GM19328 (cell line): ENCODE measurements around the gene ZNF207.
"Not testable (repeated sequence)": the region's sequence is repeated elsewhere in the genome, so short reads cannot be mapped to it uniquely, and the experiment has no call there.

Experiments used
- ATAC-seq: cut with Tn5 transposase; IDR thresholded peaks from one replicate; pipeline ENCODE4 v1.9.1; 2021; ENCODE audit warnings: mild to moderate bottlenecking, moderate library complexity; ENCODE audit not compliant: unreplicated experiment

Gene ZNF207

GRCh38 chr17:32349854-32350665 is at the start of gene ZNF207:
ZNF207 (plus strand) TSS chr17:32350157; CDS start chr17:32350286, 129 bp downstream.
- ATAC-seq: peak; percentile 92

GRCh38 chr17:32302037-32302436 is 47.9 kb upstream of the ZNF207 start:
- no peak for ATAC-seq

DNA sequence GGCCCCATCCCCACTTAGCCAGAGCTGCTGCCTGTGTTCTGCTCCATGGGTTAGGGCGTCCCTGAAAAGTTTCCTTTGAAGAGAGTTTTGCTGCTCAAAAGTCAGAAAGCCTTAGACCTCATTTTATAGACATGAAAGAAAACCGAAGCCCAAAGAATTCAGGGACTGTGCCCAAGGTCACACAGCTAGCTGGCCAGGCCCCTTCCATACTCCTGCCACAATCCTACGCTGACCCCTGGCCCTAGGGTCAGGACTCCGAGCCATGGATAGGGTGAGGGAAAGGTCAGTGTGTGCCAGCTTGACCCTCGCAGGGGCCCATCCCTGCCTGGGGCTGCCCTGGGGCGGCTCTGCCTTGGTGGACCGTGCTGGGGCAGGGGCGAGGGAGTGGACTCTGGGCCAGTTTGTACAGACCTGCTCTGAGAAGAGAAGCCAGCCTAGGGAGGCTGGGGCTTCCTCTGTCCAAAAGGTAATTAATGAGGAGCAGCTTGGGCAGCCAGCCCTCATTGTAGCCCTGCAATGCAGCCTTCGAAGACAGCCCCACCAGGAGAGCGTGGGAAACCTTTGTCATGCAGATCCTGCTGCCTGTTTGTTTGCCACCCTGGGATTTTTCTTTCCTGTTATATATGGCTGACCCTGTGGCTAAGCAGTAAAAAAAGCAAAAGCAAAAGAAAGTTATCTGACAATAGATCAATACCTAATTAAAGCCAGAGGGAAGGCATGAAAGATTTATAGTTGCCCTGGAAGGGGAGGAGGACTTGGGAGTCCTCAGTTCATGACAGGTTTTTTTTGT is 46.9 kb upstream of the ZNF207 start:
- no peak for ATAC-seq

DNA sequence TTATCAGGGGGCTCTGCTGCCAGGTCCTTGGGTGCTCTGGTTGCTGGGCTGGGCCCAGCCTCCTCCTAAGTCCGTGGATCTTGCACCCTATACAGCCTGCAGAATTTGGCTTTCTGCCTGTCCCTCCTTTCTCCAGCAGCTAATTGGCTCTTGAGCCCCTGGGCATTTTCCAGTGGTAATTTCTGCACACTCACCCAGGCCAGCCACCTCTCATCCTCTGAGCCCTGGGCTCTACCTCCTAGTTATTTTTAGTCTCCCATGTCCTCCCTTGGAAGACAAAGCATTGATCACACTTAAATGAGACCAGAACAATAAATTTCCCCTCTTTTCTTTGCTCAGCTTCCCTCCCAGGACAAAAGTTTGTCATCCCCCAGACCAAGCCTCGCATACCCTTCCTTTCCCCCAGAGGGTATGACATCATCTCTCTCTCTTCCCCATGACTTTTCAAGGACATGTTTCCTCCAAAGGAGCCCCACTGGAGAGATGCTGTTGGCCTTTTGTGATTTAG is 46.1 kb upstream of the ZNF207 start:
- ATAC-seq: no peak

- no peak for ATAC-seq
These were observed 44.9 kb upstream of the ZNF207 start for GRCh38 chr17:32305049-32305448.

DNA sequence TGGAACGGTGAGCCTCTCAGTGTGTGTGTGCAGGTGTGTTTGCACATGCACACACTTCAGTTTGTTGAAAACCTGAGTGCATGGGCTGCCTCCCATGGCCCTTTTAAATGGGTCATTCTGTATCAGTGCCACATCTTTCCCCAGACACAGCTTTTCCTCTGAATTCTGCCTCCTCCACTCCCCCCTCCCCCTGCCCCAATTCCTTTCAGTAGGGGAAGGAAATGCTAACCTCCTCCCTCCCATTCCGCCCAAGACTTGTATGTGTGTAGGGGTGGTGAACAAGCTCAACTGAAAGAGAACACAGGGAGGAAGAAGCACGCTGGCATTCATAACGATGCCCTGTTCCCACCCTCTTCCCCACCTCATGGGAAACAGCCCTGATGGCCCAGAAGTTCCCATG is 42.3 kb upstream of the ZNF207 start:
- no peak for ATAC-seq

DNA sequence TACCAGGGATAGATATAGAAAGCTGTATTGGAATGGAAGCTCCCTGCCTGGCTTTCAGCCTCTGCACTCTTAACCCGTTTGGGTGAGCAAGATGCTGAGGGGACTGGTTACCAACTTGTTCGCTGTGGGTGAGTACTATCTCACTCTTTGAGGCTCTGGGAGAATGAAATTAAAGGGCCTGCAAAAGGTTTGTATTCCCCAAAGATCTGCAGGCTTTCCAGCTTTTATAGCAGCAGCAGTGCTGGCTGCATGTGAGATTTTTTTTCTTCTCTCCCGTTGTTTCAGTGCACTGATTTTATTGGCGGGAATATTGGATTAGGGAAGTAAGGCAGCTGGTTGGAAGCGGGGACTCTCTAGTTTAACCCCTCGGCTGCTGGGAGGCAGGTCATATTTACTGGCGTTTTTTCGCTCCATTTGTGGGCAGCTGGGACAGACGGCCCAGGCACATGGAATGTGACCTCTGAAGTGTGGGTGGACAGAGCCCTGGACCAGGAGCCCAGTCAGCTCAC is 38.9 kb upstream of the ZNF207 start:
- no peak for ATAC-seq

DNA sequence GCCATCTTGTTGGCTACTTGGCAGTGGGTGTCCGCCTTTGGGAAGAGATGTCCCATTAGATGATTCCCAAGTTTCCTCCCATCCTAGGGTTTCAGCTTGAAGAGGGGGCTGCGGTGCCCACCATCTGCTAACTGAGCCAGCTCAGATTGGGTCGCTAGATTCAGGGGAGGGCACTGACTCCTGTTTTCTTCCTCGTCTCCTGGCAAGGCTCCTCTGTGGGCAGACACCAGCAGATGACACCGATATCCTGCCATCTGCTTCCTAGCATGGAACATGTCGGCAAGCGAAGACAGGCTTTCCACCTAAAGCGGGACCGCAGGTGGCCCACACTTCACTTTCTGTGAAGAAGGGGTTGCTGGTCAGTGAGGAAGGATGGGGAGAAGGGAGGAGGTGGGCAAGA is 35.3 kb upstream of the ZNF207 start:
- no peak for ATAC-seq

- no peak for ATAC-seq
These were observed 34.8 kb upstream of the ZNF207 start for GRCh38 chr17:32315171-32315570.

DNA sequence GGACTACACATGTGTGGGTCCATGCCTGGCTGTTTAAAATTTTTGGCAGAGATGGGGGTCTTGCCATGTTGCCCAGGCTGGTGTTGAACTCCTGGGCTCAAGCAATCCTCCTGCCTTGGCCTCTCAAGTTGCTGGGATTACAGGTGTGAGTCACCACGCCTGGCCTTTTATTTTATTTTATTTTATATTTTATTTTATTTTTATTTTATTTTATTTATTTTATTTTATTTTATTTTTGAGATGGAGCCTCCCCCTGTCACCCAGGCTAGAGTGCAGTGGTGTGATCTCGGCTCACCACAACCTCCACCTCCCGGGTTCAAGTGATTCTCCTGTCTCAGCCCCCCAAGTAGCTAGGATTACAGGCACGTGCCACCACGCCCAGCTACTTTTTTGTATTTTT is 33.3 kb upstream of the ZNF207 start:
- not testable (repeated sequence) for ATAC-seq

DNA sequence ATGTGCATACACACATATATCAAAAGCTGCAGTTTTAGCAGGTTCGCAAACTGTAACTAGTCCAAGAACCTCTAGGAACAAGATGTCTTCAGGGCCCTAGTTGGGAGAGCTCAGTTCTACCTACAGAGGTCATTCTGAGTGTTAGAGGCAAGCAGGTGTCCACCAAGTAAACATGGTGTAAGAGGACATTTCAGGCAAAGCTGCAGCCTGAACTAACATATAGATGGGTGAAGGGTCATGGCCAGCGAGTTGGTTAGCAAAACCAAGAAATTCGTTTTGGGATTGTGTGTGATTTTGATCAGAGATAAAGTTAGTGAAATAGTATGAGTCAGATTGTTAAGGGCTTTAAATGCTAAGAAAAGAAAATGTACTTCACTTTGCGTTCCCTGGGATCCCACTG is 32.6 kb upstream of the ZNF207 start:
- no peak for ATAC-seq

DNA sequence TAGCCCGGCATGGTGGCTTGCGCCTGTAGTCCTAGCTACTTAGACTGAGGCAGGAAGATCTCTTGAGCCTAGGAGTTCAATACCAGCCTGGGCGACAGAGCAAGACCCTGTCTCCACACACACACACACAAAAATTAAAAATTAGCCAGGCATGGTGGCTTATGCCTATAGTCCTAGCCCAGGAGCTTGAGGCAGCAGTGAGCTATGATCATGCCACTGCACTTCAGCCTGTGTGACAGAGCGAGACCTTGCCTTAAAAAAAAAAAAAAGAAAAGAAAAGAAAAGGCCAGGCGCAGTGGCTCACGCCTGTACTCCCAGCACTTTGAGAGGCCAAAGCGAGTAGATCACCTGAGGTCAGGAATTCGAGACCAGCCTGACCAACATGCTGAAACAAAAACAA is 31.9 kb upstream of the ZNF207 start:
- ATAC-seq: no peak

GRCh38 chr17:32319548-32319905 is 30.4 kb upstream of the ZNF207 start:
- ATAC-seq: peak; percentile 68

DNA sequence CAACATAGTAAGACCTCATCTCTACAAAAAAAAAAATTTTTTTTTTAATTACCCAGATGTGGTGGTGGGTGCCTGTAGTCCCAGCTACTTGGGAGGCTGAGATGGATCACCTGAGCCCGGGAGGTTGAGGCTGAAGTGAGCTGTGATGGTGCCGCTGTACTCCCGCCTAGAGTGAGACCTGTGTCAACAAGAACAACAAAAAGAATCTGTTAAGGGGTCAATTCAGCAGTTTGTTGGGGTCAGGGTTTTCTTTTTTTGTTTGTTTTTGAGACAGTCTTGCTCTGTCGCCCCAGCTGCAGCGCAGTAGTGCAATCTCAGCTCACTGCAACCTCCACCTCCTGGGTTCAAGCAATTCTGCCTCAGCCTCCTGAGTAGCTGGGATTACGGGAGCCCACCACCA is 29.9 kb upstream of the ZNF207 start:
- ATAC-seq: not testable (repeated sequence)

DNA sequence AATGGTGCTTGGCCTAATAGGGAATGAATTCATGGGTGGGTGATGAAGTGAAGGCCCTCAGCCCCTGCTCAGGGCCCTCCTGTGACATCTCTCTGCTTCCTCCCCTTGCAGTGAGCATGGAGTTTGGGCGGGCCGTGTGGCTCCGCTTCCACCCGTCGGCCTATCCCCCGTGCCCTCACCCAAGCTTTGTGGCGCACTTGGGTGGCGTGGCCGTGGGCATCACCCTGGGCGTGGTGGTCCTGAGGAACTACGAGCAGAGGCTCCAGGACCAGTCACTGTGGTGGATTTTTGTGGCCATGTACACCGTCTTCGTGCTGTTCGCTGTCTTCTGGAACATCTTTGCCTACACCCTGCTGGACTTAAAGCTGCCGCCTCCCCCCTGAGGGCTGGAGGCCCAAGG is 29.1 kb upstream of the ZNF207 start:
- ATAC-seq: no peak

DNA sequence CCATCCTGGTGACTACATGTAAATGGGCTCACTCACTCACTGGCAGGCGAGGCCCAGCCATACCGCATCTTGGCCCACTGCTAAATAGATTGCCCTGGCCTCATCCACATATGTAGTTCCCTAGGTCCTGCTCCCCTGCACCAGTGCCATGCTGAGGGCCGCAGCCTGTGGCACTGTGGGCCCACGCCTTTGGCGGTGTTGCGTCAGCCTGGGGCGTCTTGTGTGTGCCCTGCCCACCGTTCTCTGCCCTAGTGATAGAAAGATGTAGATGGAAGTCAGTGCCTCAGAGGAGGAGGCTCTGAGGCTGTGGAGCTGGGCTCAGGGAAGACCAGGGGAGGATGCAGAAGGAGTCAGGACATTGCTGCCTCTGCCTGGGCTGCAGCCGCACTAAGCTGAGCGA is 26.9 kb upstream of the ZNF207 start:
- no peak for ATAC-seq

DNA sequence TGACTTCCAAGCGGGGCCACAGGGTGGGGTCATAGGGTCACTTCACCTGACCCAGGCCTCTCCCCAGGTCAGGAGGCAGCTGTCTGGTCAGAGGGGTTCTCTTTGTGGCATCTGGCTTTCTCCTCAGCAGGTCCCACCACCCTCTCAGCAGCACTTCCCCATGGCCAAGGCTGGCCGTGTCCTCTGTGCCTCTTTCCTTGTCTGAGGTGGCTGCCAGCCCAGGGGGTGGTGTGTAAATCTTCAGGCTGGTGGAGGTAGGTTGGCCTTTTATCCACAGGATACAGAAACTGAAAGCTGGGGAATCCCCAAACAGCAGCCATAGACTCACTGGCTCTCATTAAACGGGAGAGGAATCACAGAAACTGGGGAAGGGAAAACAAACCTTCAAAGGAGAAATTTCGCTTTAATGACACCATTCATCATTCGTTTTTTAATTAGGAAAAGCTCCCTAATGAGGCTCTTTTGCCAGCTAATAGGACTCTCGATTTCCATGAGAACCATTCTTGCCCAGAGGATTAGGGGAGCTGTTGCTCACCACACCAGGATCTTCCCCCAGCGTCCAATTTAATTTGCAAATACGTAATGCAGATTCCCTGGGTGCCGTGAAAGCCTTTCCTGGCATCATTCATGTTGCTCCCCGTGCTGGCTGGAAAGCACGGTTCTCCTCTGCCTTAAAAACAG is 26.0 kb upstream of the ZNF207 start:
- no peak for ATAC-seq

- no peak for ATAC-seq
These were observed 22.0 kb upstream of the ZNF207 start for GRCh38 chr17:32327911-32328310.

GRCh38 chr17:32330147-32330546 is 19.8 kb upstream of the ZNF207 start:
- ATAC-seq: no peak

GRCh38 chr17:32331243-32332040 is 18.5 kb upstream of the ZNF207 start:
- no peak for ATAC-seq
